ENCODE results near the gene ILRUN. TPM values are rescaled to one million over a fixed set of nuclear protein-coding genes. Genes with fewer than 3 reads are reported as not detected.
A peak's percentile ranks its signal among the peaks of the same experiment; 100 is the strongest.
"Not testable (repeated sequence)": the region's sequence is repeated elsewhere in the genome, so short reads cannot be mapped to it uniquely, and the experiment has no call there.

The ILRUN gene
- total RNA-seq, 2 experiments from 2014 or later: 66.1 to 73.8 TPM

- not testable (repeated sequence) for H3K9me3 Mint-ChIP-seq; H3K27me3 Mint-ChIP-seq; ATAC-seq (ENCODE audit: low read depth); DNase-seq
- POLR2A ChIA-PET: interaction anchor here (0.6 to 3.0 kb wide), 4 partner anchors 17 to 419 kb away, joined by 3 to 27 read pairs (median 4); partner anchors contain the start of genes BLTP3A and HMGA1
- H3K4me3 Mint-ChIP-seq: peak overlapping the region; percentile 85
- H3K27ac Mint-ChIP-seq: peak overlapping the region; percentile 93
- H3K4me1 Mint-ChIP-seq: peaks cover 25% of the 10 kb centered on the region
- peaks cover 21% of the 10 kb centered on the region for H3K36me3 Mint-ChIP-seq
These were observed 40.6 kb downstream of the ILRUN start for GRCh38 chr6:34655876-34656377.

- DNase-seq (no peak), ATAC-seq (ENCODE audit: low read depth) (no peak)
- peaks cover 24% of the 10 kb centered on the region for H3K36me3 Mint-ChIP-seq
- peaks cover 27% of the 10 kb centered on the region for H3K4me1 Mint-ChIP-seq
- no peak overlapping the region for H3K4me3 Mint-ChIP-seq
- H3K27me3 Mint-ChIP-seq: no peaks in the 10 kb centered on the region
- POLR2A ChIA-PET: interaction anchor here (0.5 kb wide), 1 partner anchor 14 kb away, joined by 3 read pairs; no protein-coding TSS in a partner anchor
- no peak overlapping the region for H3K27ac Mint-ChIP-seq
- H3K9me3 Mint-ChIP-seq: no peaks in the 10 kb centered on the region
These were observed 42.4 kb downstream of the ILRUN start for GRCh38 chr6:34654061-34654710.

GRCh38 chr6:34652263-34652662 is 44.3 kb downstream of the ILRUN start:
- Mint-ChIP-seq H3K36me3 (peaks cover 29% of the 10 kb centered on the region), H3K4me1 (peaks cover 23% of the 10 kb centered on the region), H3K4me3 (no peak overlapping the region), H3K27ac (no peak overlapping the region), H3K27me3 (no peaks in the 10 kb centered on the region), H3K9me3 (no peaks in the 10 kb centered on the region)
- DNase-seq (no peak), ATAC-seq (ENCODE audit: low read depth) (no peak)
- POLR2A ChIA-PET: no interaction called here

- POLR2A ChIA-PET: no interaction called here
- H3K27ac Mint-ChIP-seq: no peak overlapping the region
- DNase-seq: no peak
These were observed 45.7 kb downstream of the ILRUN start for GRCh38 chr6:34650823-34651222.

GRCh38 chr6:34650232-34650631 is 46.3 kb downstream of the ILRUN start:
- H3K4me3 Mint-ChIP-seq; H3K27ac Mint-ChIP-seq; H3K9me3 Mint-ChIP-seq; POLR2A ChIA-PET; H3K27me3 Mint-ChIP-seq; DNase-seq; ATAC-seq (ENCODE audit: low read depth): not testable (repeated sequence)
- Mint-ChIP-seq H3K4me1 (peaks cover 11% of the 10 kb centered on the region), H3K36me3 (peaks cover 40% of the 10 kb centered on the region)

More at GRCh38 chr6:34650823-34651222, 45.7 kb downstream of the ILRUN start:
- H3K27me3 Mint-ChIP-seq: no peaks in the 10 kb centered on the region
- H3K4me1 Mint-ChIP-seq: peaks cover 13% of the 10 kb centered on the region
- ATAC-seq (ENCODE audit: low read depth): no peak
- H3K36me3 Mint-ChIP-seq: peaks cover 37% of the 10 kb centered on the region
- no peaks in the 10 kb centered on the region for H3K9me3 Mint-ChIP-seq
- no peak overlapping the region for H3K4me3 Mint-ChIP-seq

GRCh38 chr6:34648806-34649205 is 47.8 kb downstream of the ILRUN start:
- no peak overlapping the region for H3K4me3 Mint-ChIP-seq
- no peaks in the 10 kb centered on the region for H3K27me3 Mint-ChIP-seq
- H3K36me3 Mint-ChIP-seq: peaks cover 44% of the 10 kb centered on the region
- no peak overlapping the region for H3K27ac Mint-ChIP-seq
- POLR2A ChIA-PET: no interaction called here
- H3K9me3 Mint-ChIP-seq: no peaks in the 10 kb centered on the region
- DNase-seq: no peak
- ATAC-seq (ENCODE audit: low read depth): no peak
- peaks cover 15% of the 10 kb centered on the region for H3K4me1 Mint-ChIP-seq

Other genes with a start within 250 kb of the ILRUN start
- 1 to 10 TPM; 3.1 to 4.5 TPM for gene PACSIN1, start 230.7 kb downstream of the ILRUN start, total RNA-seq
- not detected for gene SPDEF, start 140.4 kb downstream of the ILRUN start, total RNA-seq
- 10 to 100 TPM; 92.3 to 94.2 TPM for gene SNRPC, start 60.7 kb upstream of the ILRUN start, total RNA-seq
- gene BLTP3A, start 95.3 kb upstream of the ILRUN start, total RNA-seq: 10 to 100 TPM; 11.7 to 11.8 TPM
- 10 to 100 TPM; 30.5 to 31.0 TPM for gene TAF11, start 191.3 kb upstream of the ILRUN start, total RNA-seq
- gene ANKS1A, start 192.5 kb upstream of the ILRUN start, total RNA-seq: 1 to 10 TPM; 8.1 to 9.3 TPM